Vagina (tissue), 2 donors: ENCODE results near the gene ZDHHC22.

Experiments used
- CTCF ChIP-seq, 3 experiments: fragments of 450-650 bp in 2 of 3; fragments of 200-600 bp in 1 of 3; sonication (generic) in 1 of 3; IDR thresholded peaks; one replicate each; pipeline ENCODE4 v1.5.1; 2017 to 2019; ENCODE audit warnings: antibody characterized with exemption in 3 of 3, mild to moderate bottlenecking in 2 of 3, moderate library complexity in 2 of 3
- POLR2A ChIP-seq, 2 donors: fragments of 450-650 bp; IDR thresholded peaks; one replicate each; pipeline ENCODE4 v1.6.1; 2017; ENCODE audit warnings: antibody characterized with exemption in 2 of 2, mild to moderate bottlenecking in 2 of 2, moderate library complexity in 2 of 2
- POLR2AphosphoS5 ChIP-seq, 2 donors: sonication (generic); formaldehyde crosslinking; IDR thresholded peaks; one replicate each; pipeline ENCODE4 v1.9.0; 2017; ENCODE audit warnings: antibody characterized with exemption in 2 of 2, mild to moderate bottlenecking in 2 of 2, low read depth in 1 of 2; ENCODE audit not compliant: insufficient read depth in 1 of 2

- TF ChIP-seq CTCF (IDR thresholded peaks at IDR 0.05) (no peak), POLR2AphosphoS5 (IDR thresholded peaks at IDR 0.05; ENCODE audit: insufficient read depth in 1 of 2, low read depth in 1 of 2) (no peak), POLR2A (IDR thresholded peaks at IDR 0.05) (no peak)
These were observed at the start of gene ZDHHC22 for GRCh38 chr14:77141214-77142004.
